Stimulated activated CD8-positive, alpha-beta memory T cell treated with anti-CD3 and anti-CD28 coated beads, Interleukin-4, amount 100 ng/mL, for 48 hours (primary cell): Measurements from ENCODE around the gene PSG1.

Source experiments
- DNase-seq: peaks from one replicate; pipeline ENCODE4 v3.0.0-alpha.2; 2020

PSG1 gene

GRCh38 chr19:42816894-42817293, 62.6 kb downstream of the PSG1 start:
- no peak for DNase-seq
